Upper lobe of left lung (tissue), 4 donors: ENCODE results near the gene CYTIP.

Source experiments
- CTCF ChIP-seq, 6 experiments: fragments of 450-650 bp in 4 of 6; fragments of 200-600 bp in 2 of 6; sonication (generic) in 2 of 6; IDR thresholded peaks; one replicate each; pipeline ENCODE4 v1.5.1; 2016 to 2019; ENCODE audit warnings: antibody characterized with exemption in 6 of 6
- POLR2A ChIP-seq, 4 donors: fragments of 450-650 bp; IDR thresholded peaks; one replicate each; pipeline ENCODE4 v1.5.1; 2016 to 2017; ENCODE audit warnings: antibody characterized with exemption in 4 of 4, mild to moderate bottlenecking in 2 of 4

- TF ChIP-seq POLR2A (IDR thresholded peaks at IDR 0.05) (no peak), CTCF (IDR thresholded peaks at IDR 0.05) (no peak)
Measured at GRCh38 chr2:157367704-157368103, 76.2 kb downstream of the CYTIP start.
